Uterus (tissue), 2 donors: ENCODE results near the gene CLEC9A.

Experiments
- CTCF ChIP-seq, 4 experiments: fragments of 200-600 bp in 2 of 4; fragments of 450-650 bp in 2 of 4; sonication (generic) in 2 of 4; IDR thresholded peaks; one replicate each; pipeline ENCODE4 v1.5.1; 2016 to 2019; ENCODE audit warnings: antibody characterized with exemption in 4 of 4, mild to moderate bottlenecking in 2 of 4, moderate library complexity in 1 of 4
- POLR2A ChIP-seq, 2 donors: fragments of 450-650 bp; IDR thresholded peaks; one replicate each; pipeline ENCODE4 v1.6.1; 2016; ENCODE audit warnings: antibody characterized with exemption in 2 of 2, mild to moderate bottlenecking in 1 of 2, moderate library complexity in 1 of 2

DNA sequence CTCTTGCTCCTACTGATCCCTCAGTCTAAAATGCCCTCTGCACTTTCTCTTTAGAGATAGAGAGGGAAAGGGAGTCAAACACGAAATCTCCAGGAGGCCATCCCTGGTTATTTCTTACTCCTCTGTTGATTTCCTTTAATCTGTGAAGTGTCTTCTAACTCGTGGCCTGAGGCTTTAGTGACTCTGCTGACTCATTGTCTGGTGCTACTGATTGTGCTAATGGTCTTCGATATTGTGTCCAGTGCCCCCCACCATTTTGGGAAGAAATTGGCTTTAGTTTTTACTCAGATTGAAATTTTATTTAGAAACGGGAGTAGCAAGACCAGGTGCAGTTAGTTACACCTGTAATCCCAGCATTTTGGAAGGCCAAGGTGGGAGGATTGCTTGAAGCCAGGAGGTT, 839 bp downstream of the CLEC9A start:
- TF ChIP-seq CTCF (IDR thresholded peaks at IDR 0.05) (no peak), POLR2A (IDR thresholded peaks at IDR 0.05) (no peak)
